GM21390 (cell line): ENCODE data around the gene NEO1.
"Not testable (repeated sequence)": the region's sequence is repeated elsewhere in the genome, so short reads cannot be mapped to it uniquely, and the experiment has no call there.

Experiments used
- ATAC-seq: cut with Tn5 transposase; IDR thresholded peaks from one replicate; pipeline ENCODE4 v1.9.1; 2021; ENCODE audit not compliant: unreplicated experiment

The NEO1 gene

GRCh38 chr15:73139041-73139743, 86.9 kb downstream of the NEO1 start:
- no peak for ATAC-seq

DNA sequence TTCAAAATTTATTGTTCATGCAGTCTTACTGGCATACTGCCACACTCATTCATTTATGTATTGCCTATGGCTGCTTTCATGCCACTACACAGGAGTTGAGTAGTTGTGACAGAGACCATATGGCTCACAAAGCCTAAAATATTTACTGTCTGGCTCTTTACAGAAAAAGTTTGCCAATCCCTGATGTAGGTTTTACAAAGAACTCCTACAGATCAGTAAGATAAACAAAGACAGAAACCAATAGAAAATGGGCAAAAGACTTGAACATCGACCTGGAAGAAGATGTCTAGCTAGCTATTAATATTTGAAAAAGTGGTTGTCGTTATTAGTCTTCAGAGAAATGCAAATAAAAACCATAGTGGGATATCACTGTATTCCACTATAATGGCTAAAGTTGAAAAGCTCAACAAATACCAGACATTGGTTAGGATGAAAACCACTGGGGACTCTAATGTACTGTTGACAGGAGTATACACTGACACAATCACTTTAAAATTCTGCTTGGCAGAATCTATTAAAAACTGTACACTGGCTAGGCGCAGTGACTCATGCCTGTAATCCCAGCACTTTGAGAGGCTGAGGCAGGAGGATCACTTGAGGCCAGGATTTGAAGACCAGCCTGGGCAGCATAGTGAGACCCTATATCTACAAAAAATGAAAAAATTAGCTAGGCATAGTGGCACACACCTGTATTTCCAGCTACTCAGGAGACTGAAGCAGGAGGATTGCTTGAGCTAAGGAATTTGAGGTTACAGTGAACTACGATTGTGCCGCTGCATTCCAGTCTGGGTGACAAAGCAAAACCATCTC, 87.7 kb downstream of the NEO1 start:
- ATAC-seq: no peak

DNA sequence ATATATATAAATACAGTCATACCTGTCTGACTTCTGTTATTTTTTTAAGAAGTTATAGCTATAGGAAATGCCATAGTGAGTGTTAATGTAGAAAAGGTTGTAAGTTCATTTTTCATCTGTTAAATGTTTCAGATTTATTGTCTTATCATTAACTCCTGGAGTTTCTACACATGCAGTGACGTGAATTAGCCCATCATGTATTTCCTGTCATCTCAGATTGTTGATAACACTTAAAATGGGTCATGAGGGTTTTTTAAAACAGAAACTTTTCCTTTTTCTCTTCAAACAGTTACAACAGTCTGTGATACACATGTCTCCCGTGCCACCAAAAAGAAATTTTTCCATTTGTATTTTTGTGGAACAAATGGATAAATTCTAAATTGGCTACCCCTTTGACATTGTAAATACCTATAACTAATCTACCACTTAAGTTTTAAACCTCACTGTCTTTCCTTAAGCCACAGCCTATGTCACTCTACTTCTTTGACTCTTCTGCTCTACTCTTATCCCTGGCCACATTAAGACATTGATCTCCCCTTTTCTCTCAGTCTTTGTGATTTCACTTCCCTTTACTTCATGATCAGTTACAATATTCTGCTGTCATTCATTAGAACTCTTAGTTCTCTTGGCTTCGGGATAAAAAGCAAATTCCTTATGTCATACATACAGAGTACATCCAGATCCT, 89.1 kb downstream of the NEO1 start:
- ATAC-seq: no peak

DNA sequence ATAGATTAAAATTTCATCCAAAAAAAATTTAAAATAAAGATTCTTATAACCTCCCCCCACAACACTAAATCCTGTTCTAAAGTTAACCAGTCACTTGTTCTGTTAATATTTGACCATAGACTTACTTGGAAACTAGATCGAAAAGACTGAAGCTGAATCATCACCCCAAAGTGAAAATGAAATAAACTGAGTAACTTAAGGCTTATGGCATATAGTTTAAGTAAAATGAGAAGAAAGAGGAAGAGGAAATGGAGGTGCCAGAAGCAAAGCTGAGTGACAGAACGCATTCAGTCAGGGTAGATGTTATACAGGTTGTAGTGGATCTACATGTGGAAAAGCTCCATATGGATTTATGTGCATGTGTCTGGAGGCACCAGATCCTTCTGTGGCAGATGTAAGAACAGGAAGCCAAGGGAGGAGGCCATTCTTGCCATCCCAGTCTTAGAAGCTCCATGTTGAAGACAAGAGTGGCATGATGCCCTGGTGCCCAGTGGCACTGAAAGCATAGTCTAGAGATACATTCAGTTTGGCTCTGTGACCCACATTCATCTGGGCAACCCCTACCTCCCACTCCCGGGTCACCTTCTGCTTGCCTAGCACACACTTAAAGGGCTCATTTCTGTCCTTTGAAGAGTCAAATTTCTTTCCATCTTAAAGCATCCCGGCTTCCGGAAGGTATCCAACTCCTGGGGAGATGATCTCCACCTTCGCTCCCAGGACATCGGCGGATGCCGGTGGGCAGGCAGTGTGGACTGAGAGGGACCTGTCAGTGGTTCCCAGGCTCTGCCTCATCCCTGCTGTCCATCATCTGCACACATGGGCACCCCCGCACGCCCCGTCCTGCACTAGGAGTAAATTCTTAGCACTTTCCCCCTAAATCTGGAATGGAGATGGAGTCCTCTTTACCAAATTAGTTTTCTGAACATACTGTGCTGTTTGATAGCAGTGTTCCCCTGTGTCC, 90.8 kb downstream of the NEO1 start:
- ATAC-seq: no peak

GRCh38 chr15:73143763-73144155, 91.5 kb downstream of the NEO1 start:
- no peak for ATAC-seq

- no peak for ATAC-seq
These were observed 94.2 kb downstream of the NEO1 start for GRCh38 chr15:73146419-73146818.

DNA sequence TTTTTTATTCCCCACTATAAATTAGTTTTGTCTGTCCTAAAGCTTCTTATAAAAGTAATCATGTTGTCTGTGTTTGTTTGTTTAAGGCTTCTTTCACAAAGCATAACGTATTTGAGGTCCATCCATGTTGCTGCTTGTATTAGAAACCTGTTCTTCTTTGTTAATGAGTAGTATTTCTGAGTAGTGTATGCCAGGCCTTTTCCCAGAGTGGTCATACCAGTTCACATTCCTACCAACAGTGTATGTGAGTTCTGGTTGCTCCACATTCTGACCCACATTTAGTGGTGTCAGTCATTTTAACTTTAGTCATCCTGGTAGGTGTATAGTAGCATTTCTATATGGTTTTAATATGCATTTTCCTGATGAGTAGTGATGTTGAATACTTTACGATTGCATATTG, 98.6 kb downstream of the NEO1 start:
- no peak for ATAC-seq

DNA sequence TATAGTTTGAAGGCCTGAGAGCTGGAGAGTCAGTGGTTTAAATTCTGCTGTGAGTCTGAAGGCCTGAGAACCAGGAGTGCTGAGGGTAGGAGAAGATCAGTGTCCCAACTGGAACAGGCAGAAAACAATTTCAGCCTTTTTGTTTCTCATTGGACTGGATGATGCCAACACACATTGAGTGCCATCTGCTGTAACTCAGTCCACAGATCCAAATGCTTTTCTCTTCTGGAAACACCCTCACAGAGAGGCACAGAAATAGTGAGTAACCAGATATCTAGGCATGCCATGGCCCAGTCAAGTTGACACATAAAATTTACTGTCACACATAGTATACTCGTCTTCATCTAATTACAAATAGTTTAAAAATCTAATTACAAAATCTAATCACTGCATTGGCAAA, 100.8 kb downstream of the NEO1 start:
- ATAC-seq: no peak

GRCh38 chr15:73153447-73153846, 101.2 kb downstream of the NEO1 start:
- ATAC-seq: no peak

DNA sequence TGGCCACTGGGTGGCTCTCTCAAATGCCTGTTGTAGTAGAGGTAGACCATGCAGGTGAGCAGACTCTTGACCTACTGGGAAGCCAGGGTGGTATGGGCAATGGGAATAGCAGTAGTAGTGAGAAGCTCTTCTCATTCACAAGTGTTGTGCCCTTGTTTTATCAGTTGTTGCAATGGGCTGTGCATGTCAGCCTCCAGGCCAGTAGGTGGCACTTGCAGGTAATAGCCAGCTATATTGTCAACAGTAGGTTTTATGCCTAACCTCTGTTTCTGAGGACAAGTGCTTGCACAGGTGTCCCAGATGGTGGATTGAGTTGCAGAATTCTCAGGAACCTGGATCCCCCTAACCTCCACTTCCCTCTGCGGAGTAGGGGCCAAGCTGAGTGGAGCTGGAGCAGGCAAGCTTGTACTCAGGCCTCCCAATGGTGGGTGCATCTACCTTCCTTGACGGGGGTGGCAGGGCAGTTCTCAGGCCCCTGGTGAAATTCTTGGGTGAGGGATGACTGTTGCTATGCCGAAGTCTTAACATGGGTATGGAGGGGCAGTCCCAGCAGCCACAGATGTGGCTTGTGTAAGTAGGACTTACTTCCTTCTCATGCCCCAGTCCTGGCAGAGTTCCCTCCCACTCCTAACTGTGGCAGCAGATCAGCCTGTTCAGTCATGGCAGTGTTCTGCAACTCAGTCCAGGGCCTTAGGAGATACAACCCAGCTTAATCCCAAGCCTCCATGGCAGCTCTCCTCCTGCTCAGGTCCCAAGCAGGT, 104.3 kb downstream of the NEO1 start:
- no peak for ATAC-seq

DNA sequence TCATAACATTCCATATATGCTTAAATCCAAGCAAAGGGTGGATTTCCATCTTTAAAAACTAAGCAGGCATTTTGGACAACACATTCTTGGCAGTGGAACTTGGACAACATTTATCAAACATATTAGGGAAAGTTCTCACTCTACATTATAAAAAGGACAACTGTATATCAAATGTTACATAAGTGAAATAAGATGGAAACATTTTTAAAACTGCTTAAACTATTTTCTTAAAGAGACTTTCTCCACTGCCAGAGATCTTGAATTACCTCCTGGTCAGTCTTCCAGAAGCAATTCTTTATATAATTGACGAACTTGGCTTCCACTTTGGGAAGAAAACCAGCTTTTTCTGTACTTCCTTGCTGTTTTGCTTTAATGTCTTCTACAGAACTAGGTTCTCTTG, 109.3 kb downstream of the NEO1 start:
- ATAC-seq: no peak

DNA sequence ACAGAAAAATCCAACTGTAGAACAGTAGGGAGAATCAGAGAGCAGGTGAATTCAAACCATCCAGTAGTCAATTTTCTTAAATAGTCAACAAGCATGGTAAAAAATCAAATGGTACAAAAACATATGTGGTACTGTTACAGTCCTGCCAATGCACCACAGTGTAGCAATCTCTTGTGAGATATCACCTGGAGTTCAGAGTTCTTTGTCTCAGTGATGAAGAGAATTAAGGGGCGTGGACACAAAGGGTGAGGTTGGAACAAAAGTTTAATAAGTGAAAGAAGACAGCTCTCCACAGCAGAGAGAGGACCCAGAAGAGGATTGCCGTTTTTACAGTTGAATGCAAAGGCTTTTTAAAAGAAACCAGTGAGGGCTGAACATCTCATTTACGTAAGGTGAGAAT, 113.2 kb downstream of the NEO1 start:
- no peak for ATAC-seq

- no peak for ATAC-seq
These were observed 113.6 kb downstream of the NEO1 start for GRCh38 chr15:73165844-73166243.

GRCh38 chr15:73166711-73167110, 114.4 kb downstream of the NEO1 start:
- ATAC-seq: not testable (repeated sequence)

- no peak for ATAC-seq
These were observed 116.2 kb downstream of the NEO1 start for GRCh38 chr15:73168487-73168886.

- ATAC-seq: no peak
These were observed 119.4 kb downstream of the NEO1 start for GRCh38 chr15:73171711-73172110.

GRCh38 chr15:73172508-73172907, 120.2 kb downstream of the NEO1 start:
- ATAC-seq: no peak

GRCh38 chr15:73174171-73174570, 121.9 kb downstream of the NEO1 start:
- ATAC-seq: no peak

DNA sequence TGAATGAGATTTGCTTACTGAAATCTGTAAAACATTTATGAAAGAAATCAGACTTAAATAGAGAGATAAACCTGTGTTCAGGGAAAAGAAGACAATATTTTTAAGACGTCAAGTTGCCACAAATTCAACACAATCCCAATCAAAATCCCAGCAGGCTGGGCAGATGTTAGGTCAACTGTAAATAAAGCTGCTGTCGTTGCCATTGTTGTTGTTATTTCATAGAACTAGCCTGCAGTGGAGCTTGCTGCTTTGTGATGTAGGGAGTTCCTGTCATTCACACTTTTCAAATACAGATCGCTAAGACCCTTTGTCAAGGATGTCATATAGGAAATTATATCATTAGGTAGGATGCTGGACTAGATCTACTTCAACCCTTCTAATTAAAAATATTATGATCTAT, 123.1 kb downstream of the NEO1 start:
- no peak for ATAC-seq

DNA sequence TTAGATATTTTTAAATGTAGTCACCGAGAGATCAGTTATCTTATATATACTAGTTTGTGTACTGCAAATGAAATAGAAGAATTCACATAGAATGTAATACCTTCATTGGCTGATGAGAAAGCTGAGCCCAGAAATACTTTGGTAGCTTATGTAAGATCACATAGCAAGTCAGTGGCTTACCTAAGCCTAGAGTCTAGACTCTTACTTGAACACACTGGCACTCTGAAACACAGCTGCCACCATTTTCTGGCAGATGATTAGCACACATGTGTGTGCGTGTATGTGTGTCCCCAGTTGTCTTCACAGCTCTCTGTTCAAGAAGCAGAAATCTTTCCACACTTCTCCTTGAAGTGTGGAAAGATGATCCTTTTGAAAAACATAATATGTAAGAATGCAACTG, 124.3 kb downstream of the NEO1 start:
- ATAC-seq: no peak
